GM19455 (cell line): ENCODE results near the gene CEP78.
"Not testable (repeated sequence)": the region's sequence is repeated elsewhere in the genome, so short reads cannot be mapped to it uniquely, and the experiment has no call there.

Source experiments
- ATAC-seq: cut with Tn5 transposase; IDR thresholded peaks from one replicate; pipeline ENCODE4 v1.9.1; 2021; ENCODE audit not compliant: unreplicated experiment

Gene CEP78, protein sequence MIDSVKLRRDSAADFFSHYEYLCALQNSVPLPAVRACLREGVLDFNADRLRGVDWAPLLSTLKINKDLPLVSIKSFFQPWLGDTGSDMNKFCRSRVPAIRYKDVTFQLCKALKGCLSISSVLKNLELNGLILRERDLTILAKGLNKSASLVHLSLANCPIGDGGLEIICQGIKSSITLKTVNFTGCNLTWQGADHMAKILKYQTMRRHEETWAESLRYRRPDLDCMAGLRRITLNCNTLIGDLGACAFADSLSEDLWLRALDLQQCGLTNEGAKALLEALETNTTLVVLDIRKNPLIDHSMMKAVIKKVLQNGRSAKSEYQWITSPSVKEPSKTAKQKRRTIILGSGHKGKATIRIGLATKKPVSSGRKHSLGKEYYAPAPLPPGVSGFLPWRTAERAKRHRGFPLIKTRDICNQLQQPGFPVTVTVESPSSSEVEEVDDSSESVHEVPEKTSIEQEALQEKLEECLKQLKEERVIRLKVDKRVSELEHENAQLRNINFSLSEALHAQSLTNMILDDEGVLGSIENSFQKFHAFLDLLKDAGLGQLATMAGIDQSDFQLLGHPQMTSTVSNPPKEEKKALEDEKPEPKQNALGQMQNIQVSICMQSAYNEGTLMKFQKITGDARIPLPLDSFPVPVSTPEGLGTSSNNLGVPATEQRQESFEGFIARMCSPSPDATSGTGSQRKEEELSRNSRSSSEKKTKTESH

GRCh38 chr9:78235762-78236550 lies at the start of gene CEP78:
Gene CEP78, plus strand, starts transcription at chr9:78236075. Its CDS starts 276 bp downstream, at chr9:78236351.
- ATAC-seq: peak; percentile 99

DNA sequence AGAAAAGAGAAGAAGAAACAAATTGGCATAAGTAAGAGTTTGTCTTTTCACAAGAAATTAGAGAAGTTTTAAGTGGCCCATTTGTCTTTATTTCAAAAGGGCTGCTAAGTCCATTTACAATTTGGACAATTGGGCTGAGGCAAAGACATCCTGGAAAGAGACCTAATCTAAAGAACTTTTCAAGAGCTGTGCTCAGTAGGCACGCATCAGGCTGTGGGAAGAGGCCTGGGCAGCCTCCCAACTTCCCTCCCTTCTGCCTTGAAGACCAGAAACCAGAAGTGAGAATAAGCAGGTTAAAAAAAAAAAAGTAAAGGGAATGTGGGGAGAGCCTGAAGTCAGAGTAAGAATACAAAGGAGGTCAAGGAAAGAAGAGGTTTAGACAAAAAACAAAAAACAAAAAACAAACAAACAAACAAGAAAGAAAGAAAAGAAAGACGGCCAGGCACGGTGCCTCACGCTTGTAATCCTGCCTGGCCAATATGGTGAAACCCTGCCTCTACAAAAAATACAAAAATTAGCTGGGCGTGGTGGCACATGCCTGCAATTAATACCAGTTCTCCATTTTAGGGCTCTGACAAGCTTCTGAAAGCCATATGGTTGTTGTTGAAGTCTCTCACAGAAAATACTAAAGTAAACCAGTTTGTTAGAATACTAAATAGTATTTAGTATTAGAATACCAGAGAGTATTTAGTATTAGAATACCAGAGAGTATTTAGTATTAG lies 48.0 kb upstream of the CEP78 start:
- no peak for ATAC-seq

- no peak for ATAC-seq
These were observed 47.3 kb upstream of the CEP78 start for GRCh38 chr9:78188594-78188993.

DNA sequence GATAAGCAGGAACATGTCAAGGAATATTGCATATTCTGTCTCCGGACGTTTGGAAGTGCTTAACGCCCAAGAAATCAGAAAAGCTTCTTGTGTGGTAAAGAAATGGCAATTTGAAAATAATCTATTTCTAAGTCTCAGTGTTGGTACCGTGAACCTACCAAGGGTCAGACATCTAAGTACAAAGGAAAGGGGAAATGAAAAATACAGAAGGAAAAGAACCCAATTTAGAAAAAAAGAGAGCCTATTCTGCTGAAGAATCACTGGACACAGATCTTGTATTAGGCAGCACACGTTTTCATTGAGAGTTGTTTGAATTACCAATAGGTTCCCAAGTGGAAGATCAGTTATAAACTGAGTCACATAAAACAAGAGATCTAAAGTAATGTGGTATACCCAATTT lies 46.9 kb upstream of the CEP78 start:
- no peak for ATAC-seq

DNA sequence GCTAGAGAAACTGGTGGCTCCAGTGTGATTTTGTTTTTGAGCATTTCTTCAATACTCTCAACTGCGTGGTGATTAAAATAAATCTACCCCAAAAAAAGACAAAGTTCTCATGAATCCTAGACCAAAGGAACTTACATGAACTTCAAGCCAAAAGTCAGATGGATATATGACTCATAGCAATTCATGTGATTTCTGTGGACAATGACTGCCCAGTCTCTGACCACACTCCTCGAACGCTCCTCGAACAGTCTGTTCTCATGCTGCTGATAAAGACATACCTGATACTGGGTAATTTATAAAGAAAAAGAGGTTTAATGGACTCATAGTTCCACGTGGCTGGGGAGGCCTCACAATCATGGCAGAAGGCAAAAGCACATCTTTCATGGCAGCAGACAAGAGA lies 46.4 kb upstream of the CEP78 start:
- no peak for ATAC-seq

DNA sequence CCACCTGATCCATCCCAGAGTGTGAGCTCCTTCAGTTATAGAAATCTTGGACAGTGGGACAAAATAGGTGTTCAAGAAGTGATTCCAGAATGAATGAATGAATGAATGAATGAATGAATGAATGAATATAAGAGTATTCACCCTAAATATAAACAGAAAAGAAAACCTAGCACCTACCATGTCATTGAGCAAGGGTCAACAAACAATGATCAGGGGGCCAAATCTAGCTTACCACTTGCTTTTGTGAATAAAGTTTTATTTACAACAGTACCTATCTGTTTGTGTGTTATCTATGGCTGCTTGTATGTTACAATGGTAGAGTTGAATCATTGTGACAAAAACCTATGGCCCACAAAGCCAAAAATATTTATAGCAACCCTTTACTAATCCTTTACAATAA lies 43.9 kb upstream of the CEP78 start:
- no peak for ATAC-seq

GRCh38 chr9:78196258-78196657 lies 39.6 kb upstream of the CEP78 start:
- no peak for ATAC-seq

DNA sequence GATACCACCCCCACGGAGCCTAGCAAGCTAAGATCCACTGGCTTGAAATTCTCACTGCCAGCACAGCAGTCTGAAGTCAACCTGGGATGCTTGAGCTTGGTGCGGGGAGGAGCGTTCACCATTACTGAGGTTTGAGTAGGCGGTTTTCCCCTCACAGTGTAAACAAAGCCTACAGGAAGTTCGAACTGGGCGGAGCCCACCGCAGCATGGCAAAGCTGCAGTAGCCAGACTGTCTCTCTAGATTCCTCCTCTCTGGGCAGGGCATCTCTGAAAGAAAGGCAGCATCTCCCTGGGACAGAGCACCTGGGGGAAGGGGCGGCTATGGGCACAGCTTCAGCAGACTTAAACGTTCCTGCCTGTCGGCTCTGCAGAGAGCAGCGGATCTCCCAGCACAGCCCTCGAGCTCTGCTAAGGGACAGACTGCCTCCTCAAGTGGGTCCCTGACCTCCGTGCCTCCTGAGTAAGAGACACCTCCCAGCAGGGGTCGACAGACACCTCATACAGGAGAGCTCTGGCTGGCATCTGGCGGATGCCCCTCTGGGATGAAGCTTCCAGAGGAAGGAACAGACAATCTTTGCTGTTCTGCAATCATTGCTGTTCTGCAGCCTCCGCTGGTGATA lies 34.6 kb upstream of the CEP78 start:
- ATAC-seq: peak; percentile 84

DNA sequence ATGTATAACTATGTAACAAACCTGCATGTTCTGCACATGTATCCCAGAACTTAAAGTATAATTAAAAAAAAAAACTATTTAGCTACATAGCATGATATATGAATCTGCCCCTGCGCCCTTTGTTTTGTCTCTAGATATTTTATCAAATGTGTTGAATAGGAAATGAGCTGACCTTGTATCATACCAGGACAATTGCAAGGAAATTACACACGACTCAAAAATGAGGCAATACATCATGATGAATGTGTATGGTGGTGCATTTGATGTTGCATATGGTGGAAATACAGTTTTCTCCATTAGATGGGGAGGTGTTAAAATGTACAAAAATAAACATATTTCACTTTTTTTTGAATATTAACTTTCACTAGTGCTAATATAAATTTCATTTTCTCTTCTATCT lies 28.6 kb upstream of the CEP78 start:
- no peak for ATAC-seq

DNA sequence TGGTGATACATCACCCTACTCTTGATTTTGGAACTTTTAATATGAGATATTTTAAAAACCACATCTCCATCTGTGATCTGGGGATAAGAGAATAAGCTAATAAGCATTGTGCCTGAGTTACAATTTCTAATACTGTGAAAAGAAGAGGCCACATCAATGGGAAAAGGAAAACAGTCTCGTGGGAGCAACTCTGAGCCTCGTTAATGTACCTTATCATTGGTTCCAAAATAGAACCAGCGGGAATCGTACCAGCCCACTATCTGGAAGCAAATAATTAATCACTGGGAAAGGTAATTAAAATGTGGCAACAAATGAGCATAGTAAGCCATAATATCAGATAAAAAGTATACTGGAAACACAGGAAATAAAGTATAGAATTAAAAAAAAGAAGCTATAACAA lies 28.0 kb upstream of the CEP78 start:
- no peak for ATAC-seq

GRCh38 chr9:78209127-78209526 lies 26.7 kb upstream of the CEP78 start:
- ATAC-seq: no peak

DNA sequence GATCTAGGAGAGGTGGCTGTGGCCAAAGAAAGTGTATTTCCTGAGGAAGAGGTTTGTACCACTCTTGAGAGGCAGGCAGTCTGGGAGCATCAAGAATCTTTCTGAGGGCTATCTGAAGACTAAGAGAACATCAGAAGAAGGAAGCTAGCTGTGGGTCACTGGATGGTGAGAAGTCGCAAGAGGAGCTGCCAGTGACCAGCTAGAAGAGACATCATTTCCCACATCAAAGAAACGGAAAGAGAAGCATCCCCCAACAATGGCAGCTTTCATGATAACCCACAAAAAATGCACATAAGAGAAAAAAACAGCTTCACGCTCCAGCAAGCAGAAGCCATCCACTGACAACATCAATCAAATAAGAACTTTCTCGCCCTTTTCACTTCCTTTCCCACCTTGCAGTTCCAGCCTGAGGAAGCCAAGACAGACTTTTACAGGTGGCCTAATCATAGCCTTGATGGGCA lies 25.0 kb upstream of the CEP78 start:
- no peak for ATAC-seq

DNA sequence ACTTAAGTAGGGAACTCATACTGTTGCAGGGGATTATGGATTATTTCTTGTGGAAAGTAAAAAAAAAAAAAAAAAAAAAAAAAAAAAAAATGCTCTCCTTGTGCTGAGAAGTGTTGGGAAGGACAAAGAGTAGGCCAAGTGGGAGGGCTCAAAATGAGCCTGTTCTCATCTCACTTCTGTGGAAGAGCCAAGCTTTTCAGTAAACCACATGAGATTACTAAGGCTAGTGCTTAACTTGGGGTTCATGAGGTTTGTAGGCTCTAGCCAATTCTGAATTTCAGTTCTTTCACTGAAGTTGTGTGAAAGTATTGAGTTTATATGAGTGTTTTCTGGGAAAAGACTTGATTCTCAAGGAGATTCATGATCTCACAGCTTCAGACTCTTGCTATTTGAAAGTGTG lies 23.0 kb upstream of the CEP78 start:
- no peak for ATAC-seq

- peak; percentile 59 for ATAC-seq
These were observed 22.2 kb upstream of the CEP78 start for GRCh38 chr9:78213712-78214111.

DNA sequence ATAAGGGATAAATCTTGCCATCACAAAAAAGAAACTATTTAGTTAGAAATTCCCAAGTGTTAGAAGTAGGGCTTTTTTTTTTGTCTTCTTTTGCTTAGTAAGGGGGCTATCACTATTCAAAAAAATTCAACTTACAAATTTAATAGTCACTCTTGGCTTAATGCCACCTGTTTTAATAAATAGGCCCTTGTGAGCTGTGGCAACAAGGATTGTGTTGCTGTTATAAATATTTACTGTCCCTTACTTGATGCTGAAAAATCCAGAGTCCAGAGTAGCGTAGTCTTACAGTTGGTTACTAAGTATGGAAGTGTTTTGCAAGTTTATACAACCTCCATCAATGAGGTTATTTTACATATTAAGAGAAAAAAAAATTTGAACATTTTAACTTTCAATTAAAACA lies 21.4 kb upstream of the CEP78 start:
- no peak for ATAC-seq

DNA sequence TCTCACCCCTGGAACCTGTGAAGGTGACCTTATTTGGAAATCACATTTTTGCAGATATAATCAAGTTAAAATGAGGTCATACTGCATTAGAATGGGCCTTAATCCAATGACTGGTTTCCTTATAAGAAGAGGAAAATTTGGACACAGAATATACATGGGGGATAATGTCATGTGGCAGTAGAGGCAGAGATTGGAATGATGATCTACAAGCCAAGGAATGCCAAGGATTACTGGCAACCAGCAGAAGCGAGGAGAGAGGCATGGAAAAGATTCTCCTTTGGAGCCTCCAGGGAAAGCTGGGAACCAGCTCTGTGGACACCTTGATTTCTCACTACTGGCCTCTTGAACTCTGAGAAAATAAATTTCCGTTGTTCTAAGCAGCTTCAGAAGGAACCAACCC lies 20.2 kb upstream of the CEP78 start:
- no peak for ATAC-seq

GRCh38 chr9:78218890-78219289 lies 17.0 kb upstream of the CEP78 start:
- ATAC-seq: no peak

DNA sequence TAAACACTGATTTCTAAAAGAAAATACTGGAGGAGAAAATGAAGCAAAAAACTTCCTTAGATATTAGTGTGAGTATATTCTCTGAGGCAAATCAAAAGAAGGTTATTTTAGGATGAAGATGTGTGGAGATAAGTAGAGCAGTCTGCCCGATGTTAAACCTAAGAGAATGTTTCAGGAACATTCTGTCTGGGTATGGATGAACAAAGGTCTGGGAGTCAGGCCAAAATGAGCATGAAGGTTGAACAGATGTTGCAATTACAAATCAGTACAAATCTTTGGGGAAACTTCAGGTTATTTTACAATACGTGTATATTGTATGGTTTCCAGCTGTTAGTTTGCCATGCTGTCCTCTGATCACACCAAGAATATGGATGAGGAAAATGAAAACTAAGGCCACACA lies 14.4 kb upstream of the CEP78 start:
- ATAC-seq: no peak

DNA sequence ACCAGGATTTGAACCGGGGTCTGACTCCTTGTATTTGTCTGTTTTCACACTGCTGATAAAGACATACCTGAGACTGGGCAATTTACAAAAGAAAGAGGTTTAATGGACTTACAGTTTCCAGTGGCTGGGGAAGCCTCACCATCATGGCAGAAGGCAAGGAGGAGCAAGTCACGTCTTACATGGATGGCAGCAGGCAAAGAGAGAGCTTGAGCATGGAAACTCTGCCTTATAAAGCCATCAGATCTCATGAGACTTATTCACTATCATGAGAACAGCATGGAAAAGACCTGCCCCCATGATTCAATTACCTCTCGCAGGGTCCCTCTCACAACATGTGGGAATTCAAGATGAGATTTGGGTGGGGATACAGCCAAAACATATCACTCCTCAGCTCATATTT lies 14.0 kb upstream of the CEP78 start:
- not testable (repeated sequence) for ATAC-seq

GRCh38 chr9:78230761-78231160 lies 5.1 kb upstream of the CEP78 start:
- ATAC-seq: no peak

DNA sequence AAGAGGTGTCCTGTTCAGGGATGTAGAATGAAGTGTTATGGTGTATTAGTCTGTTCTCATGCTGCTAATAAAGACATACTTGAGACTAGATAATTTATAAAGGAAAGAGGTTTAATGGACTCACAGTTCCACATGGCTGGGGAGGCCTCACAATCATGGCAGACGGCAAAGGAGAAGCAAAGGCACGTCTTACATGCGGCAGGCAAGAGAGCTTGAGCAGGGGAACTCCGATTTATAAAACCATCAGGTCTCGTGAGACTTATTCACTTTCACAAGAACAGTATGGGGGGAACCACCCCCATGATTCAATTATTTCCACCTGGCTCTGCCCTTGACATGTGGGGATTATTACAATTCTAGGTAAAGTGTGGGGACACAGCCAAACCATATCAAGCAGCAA lies 3.4 kb upstream of the CEP78 start:
- not testable (repeated sequence) for ATAC-seq
